Liver (tissue), 3 donors: ENCODE results near the gene SLC47A2.

Experiments used
- CTCF ChIP-seq: fragments of 150-350 bp; IDR thresholded peaks from 2 replicates; pipeline ENCODE4 v1.5.1; 2017; ENCODE audit warnings: improper control_type of control experiment, low read depth, low read length; ENCODE audit not compliant: missing input control
- EGR1 ChIP-seq, 2 donors: IDR thresholded peaks; 2 replicates each; pipeline ENCODE4 v1.6.1; 2016 to 2018; ENCODE audit warnings: antibody characterized with exemption in 2 of 2, low read depth in 2 of 2
- FOXA1 ChIP-seq: IDR thresholded peaks from 2 replicates; pipeline ENCODE4 v1.6.1; 2016; ENCODE audit warnings: antibody characterized with exemption
- GABPA ChIP-seq, 2 donors: IDR thresholded peaks in 1 of 2; conservative IDR thresholded peaks in 1 of 2; 2 replicates each; pipeline ENCODE4 v1.6.1; 2016; ENCODE audit warnings: antibody characterized with exemption in 2 of 2, mild to moderate bottlenecking in 1 of 2, moderate library complexity in 1 of 2
- JUND ChIP-seq, 2 donors: IDR thresholded peaks; 2 replicates each; pipeline ENCODE4 v1.6.1; 2016; ENCODE audit warnings: antibody characterized with exemption in 2 of 2
- MAX ChIP-seq: IDR thresholded peaks from 2 replicates; pipeline ENCODE4 v1.6.1; 2016; ENCODE audit warnings: antibody characterized with exemption
- RAD21 ChIP-seq, 2 donors: IDR thresholded peaks; 2 replicates each; pipeline ENCODE4 v1.6.1; 2016; ENCODE audit warnings: antibody characterized with exemption in 2 of 2, mild to moderate bottlenecking in 2 of 2
- REST ChIP-seq: IDR thresholded peaks from 2 replicates; pipeline ENCODE4 v1.6.1; 2016; ENCODE audit warnings: antibody characterized with exemption, mild to moderate bottlenecking
- RXRA ChIP-seq, 2 donors: IDR thresholded peaks; 2 replicates each; pipeline ENCODE4 v1.6.1; 2017 to 2018; ENCODE audit warnings: antibody characterized with exemption in 2 of 2, mild to moderate bottlenecking in 1 of 2
- SP1 ChIP-seq: IDR thresholded peaks from 2 replicates; pipeline ENCODE4 v1.6.1; 2018; ENCODE audit warnings: antibody characterized with exemption, mild to moderate bottlenecking
- TAF1 ChIP-seq: conservative IDR thresholded peaks from 2 replicates; pipeline ENCODE4 v1.6.1; 2016; ENCODE audit warnings: antibody characterized with exemption, mild to moderate bottlenecking
- ZBTB33 ChIP-seq: IDR thresholded peaks from 2 replicates; pipeline ENCODE4 v1.6.1; 2016; ENCODE audit warnings: antibody characterized with exemption
- TF ChIP-seq, protein P1 (sequence below): IDR thresholded peaks from 2 replicates; pipeline ENCODE4 v1.6.1; 2016; ENCODE audit warnings: antibody characterized with exemption
- donor health status: healthy.
- donor health status: healthy.

GRCh38 chr17:19766016-19766415, 49.6 kb upstream of the SLC47A2 start:
- TF ChIP-seq CTCF, result no peak
- no peak for TF ChIP-seq MAX
- TF ChIP-seq RAD21 (IDR thresholded peaks at IDR 0.05), result no peak
- TF ChIP-seq ZBTB33, result no peak
- TF ChIP-seq REST, result no peak
- no peak for TF ChIP-seq SP1
- TF ChIP-seq, protein P1, sequence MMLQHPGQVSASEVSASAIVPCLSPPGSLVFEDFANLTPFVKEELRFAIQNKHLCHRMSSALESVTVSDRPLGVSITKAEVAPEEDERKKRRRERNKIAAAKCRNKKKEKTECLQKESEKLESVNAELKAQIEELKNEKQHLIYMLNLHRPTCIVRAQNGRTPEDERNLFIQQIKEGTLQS, result no peak
- no peak for TF ChIP-seq TAF1
- no peak for TF ChIP-seq JUND (IDR thresholded peaks at IDR 0.05)
- TF ChIP-seq GABPA (IDR thresholded peaks at IDR 0.05 in 1 of 2, conservative IDR thresholded peaks at IDR 0.05 in 1 of 2), result no peak
- TF ChIP-seq RXRA (IDR thresholded peaks at IDR 0.05), result no peak
- TF ChIP-seq EGR1 (IDR thresholded peaks at IDR 0.05; ENCODE audit: low read depth in 2 of 2), result no peak
- no peak for TF ChIP-seq FOXA1
